Measurements from ENCODE around the gene BICD2. TPM values are rescaled to one million over a fixed set of nuclear protein-coding genes. Genes with fewer than 3 reads are reported as not detected.

Gene BICD2
- total and polyA plus RNA-seq, 9 of the 15 experiments (the other 6 are each of a cell fraction or from before 2014, with no cell fraction given): 3.6 to 23.4 (median 11.8) TPM

GRCh38 chr9:92713528-92713927, 51.1 kb downstream of the BICD2 start:
- no peaks in the 10 kb centered on the region for H3K27me3 ChIP-seq (ENCODE audit: control insufficient read depth in 2 of 2, insufficient read depth in 2 of 2, low read length in 2 of 2)
- in situ Hi-C loops (cut with MboI): loop anchor here (10.0 kb wide), 1 partner anchor 71 kb away; no protein-coding TSS in a partner anchor
- TF ChIP-seq E2F4 (CRISPR knock-in tag; IDR thresholded peaks at IDR 0.05; ENCODE audit: low read depth) (no peak), NR2C2 (CRISPR knock-in tag; IDR thresholded peaks at IDR 0.05) (no peak), NR2C2 (tag; IDR thresholded peaks at IDR 0.05) (no peak)
- H3K9me3 ChIP-seq (replicated peaks; ENCODE audit: control insufficient read depth, insufficient read depth, low read depth, low read length): no peaks in the 10 kb centered on the region
- no peak overlapping the region for H3K4me2 ChIP-seq (ENCODE audit: insufficient read depth, low read length)
- no peaks in the 10 kb centered on the region; the same call in 2 of the 3 replicates for H3K79me2 ChIP-seq (ENCODE audit: control insufficient read depth, insufficient read depth, low read length)
- FAIRE-seq: no peak
- peaks cover 81% of the 10 kb centered on the region; the same call in 2 of the 3 replicates for H3K36me3 ChIP-seq (ENCODE audit: control insufficient read depth, insufficient read depth, low read length)
- intact Hi-C loops (cut with micrococcal nuclease): no loop called here
- H3K4me1 ChIP-seq (replicated peaks in 1 of 2; ENCODE audit: control insufficient read depth in 2 of 2, insufficient read depth in 2 of 2, low read length in 2 of 2): peaks cover 8 to 19% of the 10 kb centered on the region in 2 experiments
- no peak overlapping the region for H3K4me3 ChIP-seq
- ChIA-PET CTCF (ENCODE audit: low intra/inter-chr PET ratio) (interaction anchor here (1.2 kb wide), 1 partner anchor 77 kb away, joined by 3 read pairs; no protein-coding TSS in a partner anchor), POLR2A (interaction anchor here (0.7 kb wide), 1 partner anchor 15 kb away, joined by 4 read pairs; no protein-coding TSS in a partner anchor)
- DNase-seq (ENCODE audit: extremely low read depth in 1 of 4, low spot score in 3 of 4): no peak
- H2AFZ ChIP-seq (ENCODE audit: low read depth, low read length): no peak overlapping the region
- H3K9ac ChIP-seq (ENCODE audit: insufficient read depth in 1 of 2, low read depth in 2 of 2, low read length in 2 of 2): no peak overlapping the region
- H4K20me1 ChIP-seq (replicated peaks; ENCODE audit: control insufficient read depth, insufficient read depth, low read length): peaks cover 19% of the 10 kb centered on the region
- no TSS peak for BruUV-seq (replicated peaks)
- 93% methylated on average over 10 of the region's 15 CpGs for WGBS (ENCODE audit: insufficient coverage, low coverage, missing lambda C conversion rate)
- H3K27ac ChIP-seq (ENCODE audit: extremely low read depth, low read depth, low read length): no peak overlapping the region
- H3K9me1 ChIP-seq (ENCODE audit: control insufficient read depth, insufficient read depth, low read length): no peaks in the 10 kb centered on the region
- no peak for ATAC-seq

DNA sequence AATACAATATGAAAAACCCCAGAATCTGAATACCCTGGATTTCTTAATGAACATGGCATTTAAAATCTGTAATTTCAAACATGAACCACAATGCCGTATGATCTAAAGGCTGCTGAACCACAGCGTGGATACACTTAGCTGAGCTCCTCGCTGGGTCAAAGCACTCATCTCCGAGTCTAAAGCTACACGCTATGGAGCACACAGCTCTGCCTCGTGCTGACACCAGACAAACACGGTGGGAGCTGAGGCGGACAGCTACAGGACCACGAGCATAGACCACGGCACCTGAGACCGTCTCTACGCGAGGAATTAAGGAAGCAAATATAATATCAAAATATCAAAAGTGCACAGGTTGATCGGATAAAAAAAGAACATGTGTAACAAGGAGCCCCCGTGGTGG, 51.9 kb downstream of the BICD2 start:
- ChIA-PET POLR2A (interaction anchor here (0.6 kb wide), 1 partner anchor 12 kb away, joined by 3 read pairs; no protein-coding TSS in a partner anchor), CTCF (ENCODE audit: low intra/inter-chr PET ratio) (no interaction called here)
- Histone ChIP-seq H3K27ac (ENCODE audit: extremely low read depth, low read depth, low read length) (no peak overlapping the region), H3K79me2 (ENCODE audit: control insufficient read depth, insufficient read depth, low read length) (no peaks in the 10 kb centered on the region; the same call in 2 of the 3 replicates), H3K27me3 (ENCODE audit: control insufficient read depth in 2 of 2, insufficient read depth in 2 of 2, low read length in 2 of 2) (no peaks in the 10 kb centered on the region), H3K4me2 (ENCODE audit: insufficient read depth, low read length) (no peak overlapping the region), H4K20me1 (replicated peaks; ENCODE audit: control insufficient read depth, insufficient read depth, low read length) (peaks cover 19% of the 10 kb centered on the region), H3K4me1 (replicated peaks in 1 of 2; ENCODE audit: control insufficient read depth in 2 of 2, insufficient read depth in 2 of 2, low read length in 2 of 2) (peaks cover 8 to 16% of the 10 kb centered on the region in 2 experiments), H3K4me3 (no peak overlapping the region), H3K36me3 (ENCODE audit: control insufficient read depth, insufficient read depth, low read length) (peaks cover 73% of the 10 kb centered on the region; the same call in 2 of the 3 replicates), H2AFZ (ENCODE audit: low read depth, low read length) (no peak overlapping the region), H3K9me3 (replicated peaks; ENCODE audit: control insufficient read depth, insufficient read depth, low read depth, low read length) (no peaks in the 10 kb centered on the region), H3K9ac (ENCODE audit: insufficient read depth in 1 of 2, low read depth in 2 of 2, low read length in 2 of 2) (no peak overlapping the region), H3K9me1 (ENCODE audit: control insufficient read depth, insufficient read depth, low read length) (no peaks in the 10 kb centered on the region)
- intact Hi-C loops (cut with micrococcal nuclease): no loop called here
- WGBS (ENCODE audit: insufficient coverage, low coverage, missing lambda C conversion rate): 95% methylated on average over 15 of the region's 15 CpGs
- TF ChIP-seq XRCC4 (IDR thresholded peaks at IDR 0.05; ENCODE audit: extremely low read depth, insufficient read depth, insufficient read length) (no peak), ZNF696 (CRISPR knock-in tag; conservative IDR thresholded peaks at IDR 0.05) (no peak), MEF2D (tag; conservative IDR thresholded peaks at IDR 0.05; ENCODE audit: low read depth) (no peak), NR1H2 (CRISPR knock-in tag; IDR thresholded peaks at IDR 0.05) (no peak), SMARCC2 (IDR thresholded peaks at IDR 0.05; ENCODE audit: low read depth) (no peak), NCOA4 (IDR thresholded peaks at IDR 0.05; ENCODE audit: partially characterized antibody) (no peak)
- TF ChIP-seq, protein P1, sequence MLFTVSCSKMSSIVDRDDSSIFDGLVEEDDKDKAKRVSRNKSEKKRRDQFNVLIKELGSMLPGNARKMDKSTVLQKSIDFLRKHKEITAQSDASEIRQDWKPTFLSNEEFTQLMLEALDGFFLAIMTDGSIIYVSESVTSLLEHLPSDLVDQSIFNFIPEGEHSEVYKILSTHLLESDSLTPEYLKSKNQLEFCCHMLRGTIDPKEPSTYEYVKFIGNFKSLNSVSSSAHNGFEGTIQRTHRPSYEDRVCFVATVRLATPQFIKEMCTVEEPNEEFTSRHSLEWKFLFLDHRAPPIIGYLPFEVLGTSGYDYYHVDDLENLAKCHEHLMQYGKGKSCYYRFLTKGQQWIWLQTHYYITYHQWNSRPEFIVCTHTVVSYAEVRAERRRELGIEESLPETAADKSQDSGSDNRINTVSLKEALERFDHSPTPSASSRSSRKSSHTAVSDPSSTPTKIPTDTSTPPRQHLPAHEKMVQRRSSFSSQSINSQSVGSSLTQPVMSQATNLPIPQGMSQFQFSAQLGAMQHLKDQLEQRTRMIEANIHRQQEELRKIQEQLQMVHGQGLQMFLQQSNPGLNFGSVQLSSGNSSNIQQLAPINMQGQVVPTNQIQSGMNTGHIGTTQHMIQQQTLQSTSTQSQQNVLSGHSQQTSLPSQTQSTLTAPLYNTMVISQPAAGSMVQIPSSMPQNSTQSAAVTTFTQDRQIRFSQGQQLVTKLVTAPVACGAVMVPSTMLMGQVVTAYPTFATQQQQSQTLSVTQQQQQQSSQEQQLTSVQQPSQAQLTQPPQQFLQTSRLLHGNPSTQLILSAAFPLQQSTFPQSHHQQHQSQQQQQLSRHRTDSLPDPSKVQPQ (CRISPR knock-in tag; IDR thresholded peaks at IDR 0.05; ENCODE audit: borderline replicate concordance): no peak
- in situ Hi-C loops (cut with MboI): loop anchor here (10.0 kb wide), 1 partner anchor 72 kb away; no protein-coding TSS in a partner anchor
- DNase-seq (ENCODE audit: extremely low read depth in 1 of 4, low spot score in 3 of 4): peak in 1 of 4 experiments; percentile 4
- BruUV-seq (replicated peaks): no TSS peak
- ATAC-seq: no peak
- FAIRE-seq: no peak
